Pancreas (tissue), 10 donors: ENCODE data around the gene SAA1. TPM values are rescaled to one million over a fixed set of nuclear protein-coding genes. Genes with fewer than 3 reads are reported as not detected.
A peak's percentile ranks its signal among the peaks of the same experiment; 100 is the strongest.
"Not testable (repeated sequence)": the region's sequence is repeated elsewhere in the genome, so short reads cannot be mapped to it uniquely, and the experiment has no call there.

Experiments
- ATAC-seq, 4 donors: fragments of 200-7000 bp; cut with Tn5 transposase; one replicate each; pipeline versions ENCODE4 v1.8.0 to v1.9.1; 2020; ENCODE audit warnings: mild to moderate bottlenecking in 4 of 4, moderate library complexity in 4 of 4
- DNase-seq, 6 donors: peaks; one replicate each; pipeline ENCODE4 v3.0.0-alpha.2; 2020
- FAIRE-seq: peaks from 2 replicates; lab custom pipeline; 2012; peaks lifted over from hg19 to GRCh38; lab: Jason Lieb, UNC
- H3K27ac ChIP-seq, 4 donors: fragments of 200-600 bp; sonication (generic); 1 replicate in 3 of 4; 2 replicates in 1 of 4; pipeline versions ENCODE4 v1.5.0 to v1.8.0; 2020
- H3K27me3 ChIP-seq, 4 donors: fragments of 200-600 bp; one replicate each; pipeline ENCODE4 v1.8.0; 2021
- H3K36me3 ChIP-seq, 3 donors: fragments of 200-600 bp; sonication (generic) in 1 of 3; one replicate each; pipeline versions ENCODE4 v1.5.0 to v1.8.0; 2020 to 2021
- H3K4me1 ChIP-seq, 3 donors: fragments of 200-600 bp; one replicate each; pipeline ENCODE4 v1.8.0; 2021
- H3K4me3 ChIP-seq, 4 donors: fragments of 200-600 bp; sonication (generic) in 2 of 4; one replicate each; pipeline versions ENCODE4 v1.5.0 to v1.8.0; 2020 to 2021
- H3K9me3 ChIP-seq, 4 donors: fragments of 200-600 bp; one replicate each; pipeline ENCODE4 v1.8.0; 2021
- CTCF ChIP-seq, 4 donors: fragments of 200-600 bp; sonication (generic) in 3 of 4; IDR thresholded peaks; one replicate each; pipeline versions ENCODE4 v1.5.0 to v1.8.0; 2021; ENCODE audit warnings: antibody characterized with exemption in 4 of 4
- WGBS, 2 donors: extraction: QIAGEN DNeasy Blood & Tissue Kit; methylation state at CpG; one replicate each; pipeline ENCODE4 v1.1.7; 2013; 5-methylcytosine and 5-hydroxymethylcytosine counted together
- intact Hi-C, 3 donors: fragments of 100-400 bp; cut with DNase I; formaldehyde crosslinking; loops; one replicate each; pipeline versions ENCODE4 v1.11.1 to v1.14.2; 2022
- polyA plus RNA-seq, 2 donors: library from polyadenylated mRNA; stranded (reverse); fragments of 200-250 nt; gene quantifications; one replicate each; pipeline ENCODE4 v1.2.3, GENCODE V29; 2013
- total RNA-seq, 6 donors: library from RNA; stranded (reverse); fragmentation: NEBNext Ultra II Directional in 4 of 6; extraction: Animal tissue kit (Norgen Biotek cat#: 25700) in 4 of 6; gene quantifications; one replicate each; pipeline versions ENCODE4 v1.2.1 to v1.2.4, GENCODE V29; 2021 to 2023
- donor health status: healthy with polysubstance abuse.
- donor health status: DM: no; HTN: no; CAD: no; lungs with moderate emphysema.
- donor health status: DM: no; HTN: no; CAD: no.
- donor health status: control.
- donor health status: control.
- donor health status: Bipolar disorder and iron deficiency.
- donor health status: DM: yes; HTN: yes; CAD: no.
- donor health status: DM: no; HTN: no; CAD: no.
- donor health status: DM: no; HTN: no; CAD: no.
- donor health status: DM: yes; HTN: yes; CAD: no.

Gene SAA1
- total and polyA plus RNA-seq, 8 donors: 0.67 to 77.9 (median 11.3) TPM

DNA sequence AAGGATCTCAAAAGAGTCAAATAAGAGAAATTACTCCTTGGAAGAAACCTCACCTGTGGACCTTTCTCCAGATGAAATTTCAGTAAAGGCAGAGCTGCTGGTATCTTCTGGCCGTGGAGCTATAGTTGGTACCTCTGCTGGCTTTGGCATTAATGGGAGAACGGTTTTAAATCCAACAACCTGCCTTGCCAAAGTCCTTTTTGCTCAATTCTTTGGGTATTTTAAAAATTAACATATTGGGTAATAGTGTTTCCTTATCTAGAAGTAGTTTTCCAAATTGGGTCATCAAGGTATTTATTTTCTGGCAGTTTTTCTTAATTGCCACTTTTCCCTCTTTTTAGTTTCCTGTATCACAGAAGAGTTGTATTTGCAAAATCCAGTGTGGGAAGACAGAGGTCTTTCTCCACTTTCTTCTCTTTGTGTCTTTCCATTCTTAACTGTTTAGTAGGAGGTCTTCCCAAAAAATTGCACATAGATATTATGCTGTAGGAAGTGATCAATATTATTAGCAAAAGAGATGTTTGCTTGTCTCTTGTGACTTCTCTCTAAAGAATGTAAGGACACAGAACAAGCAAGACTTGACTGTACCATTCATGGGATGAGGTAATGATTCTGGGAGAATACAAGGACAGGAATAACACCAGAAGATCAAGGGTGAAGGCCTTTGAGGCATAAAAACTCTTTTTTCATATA is 29.3 kb upstream of the SAA1 start, which contains the start of gene SAA4:
Gene SAA4, minus strand, starts transcription at position 139 of the 693 bp plus-strand sequence. CDS start 876 bp downstream, outside the sequence.
- intact Hi-C loops: no loop called here
- no peak for TF ChIP-seq CTCF (IDR thresholded peaks at IDR 0.05)
- H3K4me1 ChIP-seq: no peaks in the 10 kb centered on the region
- 58 to 81% methylated on average over 2 of the region's 2 CpGs for WGBS, 2 donors
- no peak within 1 kb of the TSS for H3K4me3 ChIP-seq
- H3K27me3 ChIP-seq: peaks cover 0 to 3% (median 0%) of the 10 kb centered on the region in 4 donors
- no peak for FAIRE-seq
- DNase-seq: no peak
- H3K9me3 ChIP-seq: no peaks in the 10 kb centered on the region
- H3K36me3 ChIP-seq: no peaks in the 10 kb centered on the region
- no peak within 1 kb of the TSS for H3K27ac ChIP-seq
- ATAC-seq: no peak

GRCh38 chr11:18239655-18240054 is 26.4 kb upstream of the SAA1 start:
- Histone ChIP-seq H3K4me3 (no peak overlapping the region), H3K27me3 (peaks cover 0 to 3% (median 0%) of the 10 kb centered on the region in 4 donors), H3K9me3 (no peaks in the 10 kb centered on the region), H3K36me3 (no peaks in the 10 kb centered on the region), H3K4me1 (no peaks in the 10 kb centered on the region), H3K27ac (no peak overlapping the region)
- TF ChIP-seq CTCF (IDR thresholded peaks at IDR 0.05): no peak
- no peak for ATAC-seq
- FAIRE-seq: no peak
- WGBS, 2 donors: 62 to 64% methylated on average over 1 of the region's 1 CpG
- intact Hi-C loops: no loop called here
- DNase-seq: no peak

- intact Hi-C loops: no loop called here
- H3K36me3 ChIP-seq: no peaks in the 10 kb centered on the region
- no peaks in the 10 kb centered on the region for H3K4me1 ChIP-seq
- DNase-seq (peak in 3 of 6 donors; percentile 34 to 50 (median 41)), ATAC-seq (peak; percentile 56 to 87 (median 73)), FAIRE-seq (no peak)
- no peak overlapping the region for H3K4me3 ChIP-seq
- no peak overlapping the region for H3K27ac ChIP-seq
- 0% methylated on average over 1 of the region's 1 CpG for WGBS, 2 donors
- no peaks in the 10 kb centered on the region for H3K9me3 ChIP-seq
- peaks cover 0 to 3% (median 0%) of the 10 kb centered on the region in 4 donors for H3K27me3 ChIP-seq
- peak; percentile 57 to 69 (median 65) for TF ChIP-seq CTCF (IDR thresholded peaks at IDR 0.05)
These were observed 22.2 kb upstream of the SAA1 start for GRCh38 chr11:18243783-18244362.

DNA sequence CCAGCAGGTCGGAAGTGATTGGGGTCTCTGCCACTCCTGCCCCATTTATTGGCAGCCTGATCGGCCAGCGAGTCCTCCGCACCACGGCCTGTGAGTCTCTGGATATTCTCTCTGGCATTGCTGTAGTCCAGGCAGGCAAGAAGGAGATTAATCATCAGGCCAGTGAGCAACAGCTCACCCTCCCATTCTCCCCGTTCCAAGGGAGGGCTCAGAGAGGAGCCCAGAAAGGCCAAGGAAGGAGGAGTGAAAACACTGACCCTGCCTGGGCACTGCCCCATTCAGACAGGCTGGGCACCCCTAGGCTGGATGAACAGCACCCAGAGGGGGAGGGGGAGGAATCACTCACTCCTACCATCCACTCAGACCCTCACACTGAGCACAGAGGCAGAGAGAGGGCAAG is 20.7 kb upstream of the SAA1 start:
- 52 to 53% methylated on average over 6 of the region's 6 CpGs for WGBS, 2 donors
- Histone ChIP-seq H3K4me3 (no peak overlapping the region), H3K9me3 (no peaks in the 10 kb centered on the region), H3K27ac (no peak overlapping the region), H3K4me1 (no peaks in the 10 kb centered on the region), H3K36me3 (no peaks in the 10 kb centered on the region), H3K27me3 (no peaks in the 10 kb centered on the region)
- intact Hi-C loops: no loop called here
- TF ChIP-seq CTCF (IDR thresholded peaks at IDR 0.05): no peak
- ATAC-seq: no peak
- DNase-seq: no peak
- FAIRE-seq: no peak

DNA sequence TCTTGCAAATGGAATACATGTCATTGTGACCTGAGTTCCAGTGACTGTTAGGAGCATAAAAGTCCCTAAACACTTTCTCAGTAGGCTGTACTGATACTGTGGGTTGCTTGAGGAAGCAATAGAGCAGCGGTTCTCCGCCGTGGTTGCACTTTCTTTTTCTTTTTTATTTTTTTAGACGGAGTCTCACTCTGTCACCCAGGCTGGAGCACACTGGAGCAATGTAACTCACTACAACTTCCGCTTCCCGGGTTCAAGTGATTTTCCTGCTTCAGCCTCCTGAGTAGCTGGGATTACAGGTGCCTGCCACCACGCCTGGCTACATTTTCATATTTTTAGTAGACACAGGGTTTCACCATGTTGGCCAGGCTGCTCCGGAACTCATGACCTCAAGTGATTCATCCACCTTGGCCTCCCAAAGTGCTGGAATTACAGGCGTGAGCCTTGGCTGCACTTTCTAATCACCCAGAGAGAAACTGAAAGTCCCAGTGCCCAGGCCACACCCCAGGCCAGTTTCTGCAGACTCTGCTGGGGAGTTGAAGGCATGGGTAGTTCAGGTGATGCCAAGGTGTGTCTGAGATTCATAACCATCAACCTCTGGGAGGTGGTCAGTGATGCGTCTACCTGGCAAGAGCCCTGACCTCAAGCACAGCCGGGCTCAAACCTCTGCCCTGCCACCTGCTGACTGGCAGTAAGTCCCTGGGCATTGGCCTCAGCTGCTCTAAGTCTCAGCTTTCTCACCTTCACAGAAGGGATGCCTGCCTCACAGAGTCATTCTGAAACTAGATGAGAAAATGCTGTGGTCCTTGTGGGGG is 19.5 kb upstream of the SAA1 start:
- H3K36me3 ChIP-seq, intact Hi-C loops, H3K4me3 ChIP-seq, H3K9me3 ChIP-seq, H3K27me3 ChIP-seq, FAIRE-seq, H3K27ac ChIP-seq, H3K4me1 ChIP-seq, DNase-seq: not testable (repeated sequence)
- 62 to 72% methylated on average over 10 to 11 of the region's 11 CpGs for WGBS, 2 donors
- ATAC-seq: peak in 3 of 4 donors; percentile 40 to 60 (median 59)

GRCh38 chr11:18247191-18247581 is 18.9 kb upstream of the SAA1 start:
- FAIRE-seq, H3K27ac ChIP-seq, H3K4me1 ChIP-seq, DNase-seq, H3K4me3 ChIP-seq, H3K36me3 ChIP-seq, H3K9me3 ChIP-seq, intact Hi-C loops, H3K27me3 ChIP-seq: not testable (repeated sequence)
- 27 to 38% methylated on average over 2 to 3 of the region's 6 CpGs for WGBS, 2 donors
- peak in 1 of 4 donors; percentile 24 for ATAC-seq
